Endothelial cell of umbilical vein (primary cell): ENCODE data around the gene EPN2. TPM values are rescaled to one million over a fixed set of nuclear protein-coding genes. Genes with fewer than 3 reads are reported as not detected.

Experiments used
- BruUV-seq: library from RNA; stranded (reverse); fragments of 400-500 nt; replicated peaks from 2 replicates; lab custom pipeline; 2021; lab: Mats Ljungman, UMichigan
- CTCF ChIA-PET: fragments of 300-600, 350-600 bp; sonication (Branson Sonifier 250); formaldehyde crosslinking; loops from one replicate; lab custom pipeline; 2021; ENCODE audit warnings: antibody characterized with exemption, inconsistent platforms; lab: Charles Lee
- POLR2A ChIA-PET: fragments of 300-600, 350-600 bp; sonication (Branson Sonifier 250); formaldehyde crosslinking; loops from one replicate; lab custom pipeline; 2021; ENCODE audit warnings: antibody characterized with exemption, inconsistent platforms; lab: Charles Lee
- DNase-seq: peaks from one replicate; pipeline ENCODE4 v3.0.0-alpha.2; 2011; ENCODE audit warnings: low read depth, low spot score
- FAIRE-seq: peaks from 2 replicates; lab custom pipeline; 2011; peaks lifted over from hg19 to GRCh38; lab: Jason Lieb, UNC
- H2AFZ ChIP-seq: 2 replicates; pipeline ENCODE4 v1.6.0; 2012; ENCODE audit warnings: low read depth, low read length, control low read depth, inconsistent platforms
- H3K27ac ChIP-seq: 2 replicates; pipeline ENCODE4 v1.5.1; 2011; ENCODE audit warnings: low read depth, mild to moderate bottlenecking, control low read depth, low read length, moderate library complexity; ENCODE audit not compliant: insufficient read depth
- H3K27me3 ChIP-seq, 2 experiments: 2 replicates each; pipeline versions ENCODE4 v1.6.0 to v1.6.1; 2011; ENCODE audit warnings: low read length in 2 of 2, mixed read lengths in 1 of 2; ENCODE audit not compliant: control insufficient read depth in 2 of 2, insufficient read depth in 2 of 2
- H3K36me3 ChIP-seq, 2 experiments: 2 replicates in 1 of 2; 3 replicates in 1 of 2; pipeline ENCODE4 v1.5.1; 2011; ENCODE audit warnings: low read length in 2 of 2, mild to moderate bottlenecking in 1 of 2, moderate library complexity in 1 of 2; ENCODE audit not compliant: control insufficient read depth in 2 of 2, insufficient read depth in 2 of 2; ENCODE audit errors: extremely low read depth in 1 of 2
- H3K4me1 ChIP-seq: 3 replicates; pipeline ENCODE4 v1.5.1; 2011; ENCODE audit warnings: mild to moderate bottlenecking, low read length; ENCODE audit not compliant: control insufficient read depth, insufficient read depth; ENCODE audit errors: extremely low read depth
- H3K4me2 ChIP-seq: 2 replicates; pipeline ENCODE4 v1.6.1; 2011; ENCODE audit warnings: low read length, control low read depth, mixed read lengths; ENCODE audit not compliant: insufficient read depth
- H3K4me3 ChIP-seq, 3 experiments: fragments of 200-600 bp in 1 of 3; sonication (generic), shearing (Covaris generic) in 1 of 3; replicated peaks in 1 of 3; 2 replicates each; pipeline ENCODE4 v1.5.1; 2011 to 2016; ENCODE audit warnings: control low read depth in 3 of 3, low read length in 3 of 3, mild to moderate bottlenecking in 2 of 3, inconsistent platforms in 1 of 3, low read depth in 1 of 3, moderate library complexity in 1 of 3; ENCODE audit not compliant: insufficient read depth in 1 of 3
- H3K79me2 ChIP-seq: 2 replicates; pipeline ENCODE4 v1.6.0; 2012; ENCODE audit warnings: low read length, inconsistent platforms; ENCODE audit not compliant: control insufficient read depth, insufficient read depth
- H3K9ac ChIP-seq: replicated peaks from 2 replicates; pipeline ENCODE3; 2011; ENCODE audit warnings: low read length, control low read depth; ENCODE audit not compliant: insufficient read depth; ENCODE audit errors: extremely low read depth
- H3K9me1 ChIP-seq: replicated peaks from 3 replicates; pipeline ENCODE4 v1.6.0; 2011; ENCODE audit warnings: mild to moderate bottlenecking, low read length; ENCODE audit not compliant: control insufficient read depth, insufficient read depth; ENCODE audit errors: extremely low read depth
- H3K9me3 ChIP-seq: replicated peaks from 2 replicates; pipeline ENCODE4 v1.5.1; 2012; ENCODE audit warnings: low read length, inconsistent platforms; ENCODE audit not compliant: control insufficient read depth, insufficient read depth
- H4K20me1 ChIP-seq: replicated peaks from 2 replicates; pipeline ENCODE3; 2011; ENCODE audit warnings: mild to moderate bottlenecking, low read length; ENCODE audit not compliant: control insufficient read depth, insufficient read depth; ENCODE audit errors: extremely low read depth
- EZH2 ChIP-seq: IDR thresholded peaks from 2 replicates; pipeline ENCODE4 v1.6.1; 2012; ENCODE audit warnings: borderline replicate concordance, low read depth, mild to moderate bottlenecking, moderate library complexity, low read length, inconsistent platforms; ENCODE audit not compliant: severe bottlenecking
- FOS ChIP-seq: IDR thresholded peaks from 2 replicates; pipeline ENCODE4 v1.6.1; 2011; ENCODE audit warnings: mild to moderate bottlenecking, low read length, moderate library complexity, borderline replicate concordance; ENCODE audit not compliant: insufficient read depth
- GATA2 ChIP-seq: IDR thresholded peaks from 2 replicates; pipeline ENCODE4 v1.7.0; 2011; ENCODE audit warnings: low read depth, mild to moderate bottlenecking, moderate library complexity, mixed read lengths, low read length; ENCODE audit not compliant: insufficient read length, insufficient read depth
- JUN ChIP-seq: IDR thresholded peaks from 2 replicates; pipeline ENCODE4 v1.6.1; 2011; ENCODE audit warnings: borderline replicate concordance, low read depth; ENCODE audit not compliant: insufficient read length, insufficient read depth
- MAX ChIP-seq: IDR thresholded peaks from 2 replicates; pipeline ENCODE4 v1.6.1; 2011; ENCODE audit not compliant: insufficient read depth, insufficient read length
- MYC ChIP-seq: IDR thresholded peaks from one replicate; pipeline ENCODE4 v1.6.1; 2011; ENCODE audit warnings: mild to moderate bottlenecking, low read depth, low read length
- POLR2A ChIP-seq: IDR thresholded peaks from 2 replicates; pipeline ENCODE4 v1.6.1; 2012; ENCODE audit warnings: low read depth, mild to moderate bottlenecking, control low read depth, low read length
- POLR2AphosphoS5 ChIP-seq: IDR thresholded peaks from 2 replicates; pipeline ENCODE4 v1.6.1; 2012; ENCODE audit warnings: low read depth, mild to moderate bottlenecking, control low read depth, low read length, moderate library complexity; ENCODE audit not compliant: insufficient read depth
- dilution Hi-C: fragments of 300-500 bp; cut with MboI; formaldehyde crosslinking; loops from one replicate; pipeline ENCODE4 v1.15.0; 2019; ENCODE audit warnings: low sequenced_read_pairs; ENCODE audit not compliant: extremely low pct_ligation_motif_present
- intact Hi-C: fragments of 100-400 bp; cut with micrococcal nuclease; formaldehyde crosslinking; loops from one replicate; pipeline ENCODE4 v1.10.0; 2022
- polyA plus RNA-seq, 4 experiments: library from polyadenylated mRNA; depleted of rRNA in 3 of 4; stranded (reverse) in 3 of 4; unstranded in 1 of 4; fragments of >200 nt; gene quantifications; 2 replicates each; pipeline versions ENCODE4 v1.2.1 to v1.2.3, GENCODE V29; 2011 to 2012; ENCODE audit warnings: missing spikeins in 1 of 4
- total RNA-seq: library from RNA; stranded (reverse); gene quantifications from 2 replicates; pipeline ENCODE4 v1.2.3, GENCODE V29; 2021
- TF ChIP-seq, protein P1 (sequence below), 2 donors: IDR thresholded peaks; 1 replicate in 1 of 2; 2 replicates in 1 of 2; pipeline ENCODE4 v1.5.1; 2011; ENCODE audit warnings: low read length in 2 of 2, mild to moderate bottlenecking in 2 of 2, moderate library complexity in 2 of 2, control low read depth in 1 of 2, inconsistent platforms in 1 of 2, low read depth in 1 of 2; ENCODE audit not compliant: insufficient read depth in 1 of 2; ENCODE audit errors: extremely low read depth in 1 of 2

The EPN2 gene
- total and polyA plus RNA-seq, 2 donors (not counting 3 experiments of a cell fraction or from before 2014, with no cell fraction given) = 40.3 to 70.5 TPM

DNA sequence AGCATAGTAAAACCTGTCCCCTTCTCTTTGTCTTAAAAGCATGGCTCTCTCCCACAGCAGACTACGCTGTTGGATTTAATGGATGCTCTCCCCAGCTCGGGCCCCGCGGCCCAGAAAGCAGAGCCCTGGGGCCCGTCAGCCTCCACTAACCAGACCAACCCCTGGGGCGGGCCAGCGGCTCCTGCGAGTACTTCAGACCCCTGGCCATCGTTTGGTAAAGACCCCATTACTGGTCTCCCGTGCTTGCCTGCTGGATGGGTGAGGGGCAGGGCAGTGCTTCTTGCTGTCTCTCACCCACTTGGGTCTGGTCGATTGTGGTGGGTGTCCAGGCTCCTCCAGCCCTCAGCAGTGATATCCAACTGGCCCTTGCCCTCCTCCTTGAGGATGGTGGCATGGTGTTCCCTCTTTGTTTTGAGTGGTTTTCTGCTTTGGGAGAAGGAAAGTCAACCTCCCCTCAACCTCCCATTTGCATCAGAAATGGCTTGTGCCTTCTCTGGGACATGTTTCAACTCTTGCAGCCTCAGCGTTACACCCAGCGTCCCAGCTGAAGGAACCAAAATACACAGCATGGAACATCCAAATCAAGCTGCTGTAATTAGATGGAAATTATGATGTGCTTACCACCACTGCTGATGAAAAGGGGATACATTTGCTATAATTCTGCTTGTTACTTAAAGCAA, 76.0 kb downstream of the EPN2 start:
- Histone ChIP-seq H3K27ac (no peak overlapping the region), H3K4me1 (peaks cover 35% of the 10 kb centered on the region), H3K4me3 (no peak overlapping the region), H3K9me3 (no peaks in the 10 kb centered on the region), H3K9me1 (no peaks in the 10 kb centered on the region), H3K9ac (no peak overlapping the region), H3K79me2 (no peaks in the 10 kb centered on the region), H2AFZ (no peak overlapping the region), H3K27me3 (no peaks in the 10 kb centered on the region), H4K20me1 (no peaks in the 10 kb centered on the region), H3K36me3 (peaks cover 10 to 18% of the 10 kb centered on the region in 2 experiments), H3K4me2 (no peak overlapping the region)
- FAIRE-seq = no peak
- no peak for DNase-seq
- ChIA-PET POLR2A (no interaction called here), CTCF (interaction anchor here (1.0 kb wide), 1 partner anchor 20 kb away, joined by 3 read pairs; no protein-coding TSS in a partner anchor)
- TF ChIP-seq MYC (no peak), EZH2 (no peak), POLR2A (no peak), JUN (no peak), FOS (no peak), MAX (no peak), POLR2AphosphoS5 (no peak), GATA2 (no peak)
- TF ChIP-seq, protein P1, sequence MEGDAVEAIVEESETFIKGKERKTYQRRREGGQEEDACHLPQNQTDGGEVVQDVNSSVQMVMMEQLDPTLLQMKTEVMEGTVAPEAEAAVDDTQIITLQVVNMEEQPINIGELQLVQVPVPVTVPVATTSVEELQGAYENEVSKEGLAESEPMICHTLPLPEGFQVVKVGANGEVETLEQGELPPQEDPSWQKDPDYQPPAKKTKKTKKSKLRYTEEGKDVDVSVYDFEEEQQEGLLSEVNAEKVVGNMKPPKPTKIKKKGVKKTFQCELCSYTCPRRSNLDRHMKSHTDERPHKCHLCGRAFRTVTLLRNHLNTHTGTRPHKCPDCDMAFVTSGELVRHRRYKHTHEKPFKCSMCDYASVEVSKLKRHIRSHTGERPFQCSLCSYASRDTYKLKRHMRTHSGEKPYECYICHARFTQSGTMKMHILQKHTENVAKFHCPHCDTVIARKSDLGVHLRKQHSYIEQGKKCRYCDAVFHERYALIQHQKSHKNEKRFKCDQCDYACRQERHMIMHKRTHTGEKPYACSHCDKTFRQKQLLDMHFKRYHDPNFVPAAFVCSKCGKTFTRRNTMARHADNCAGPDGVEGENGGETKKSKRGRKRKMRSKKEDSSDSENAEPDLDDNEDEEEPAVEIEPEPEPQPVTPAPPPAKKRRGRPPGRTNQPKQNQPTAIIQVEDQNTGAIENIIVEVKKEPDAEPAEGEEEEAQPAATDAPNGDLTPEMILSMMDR (IDR thresholded peaks at IDR 0.05; ENCODE audit: extremely low read depth in 1 of 2, insufficient read depth in 1 of 2, low read depth in 1 of 2, low read length in 2 of 2) = no peak
- dilution Hi-C loops (no loop called here), intact Hi-C loops (loop anchor here (5.0 kb wide), 1 partner anchor 34 kb away; no protein-coding TSS in a partner anchor)
- BruUV-seq = no TSS peak
